Effector memory CD8-positive, alpha-beta T cell (primary cell): ENCODE measurements around the gene DDX42.
A peak's percentile ranks its signal among the peaks of the same experiment; 100 is the strongest.
"Not testable (repeated sequence)": the region's sequence is repeated elsewhere in the genome, so short reads cannot be mapped to it uniquely, and the experiment has no call there.

ENCODE experiments used
- ATAC-seq: fragments of 150-1000 bp; cut with Tn5 transposase; replicated peaks from 2 replicates; pipeline ENCODE4 v1.10.0; 2021; ENCODE audit warnings: mild to moderate bottlenecking, moderate library complexity
- DNase-seq, 3 experiments: peaks; one replicate each; pipeline ENCODE4 v3.0.0; 2021
- H3K27ac Mint-ChIP-seq, 2 donors: one replicate each; pipeline ENCODE4 v1.8.0; 2022; ENCODE audit warnings: mild to moderate bottlenecking in 2 of 2, mixed read lengths in 2 of 2, moderate library complexity in 2 of 2
- H3K27me3 Mint-ChIP-seq, 2 donors: one replicate each; pipeline ENCODE4 v1.8.0; 2022; ENCODE audit warnings: mixed read lengths in 2 of 2
- H3K36me3 Mint-ChIP-seq: one replicate; pipeline ENCODE4 v1.8.0; 2022; ENCODE audit warnings: mild to moderate bottlenecking, moderate library complexity, mixed read lengths; ENCODE audit not compliant: insufficient read depth
- H3K4me1 Mint-ChIP-seq, 2 donors: one replicate each; pipeline ENCODE4 v1.8.0; 2022; ENCODE audit warnings: low read depth in 2 of 2, mixed read lengths in 2 of 2
- H3K4me3 Mint-ChIP-seq, 2 donors: one replicate each; pipeline ENCODE4 v1.8.0; 2022; ENCODE audit warnings: mild to moderate bottlenecking in 2 of 2, mixed read lengths in 2 of 2, moderate library complexity in 2 of 2
- H3K9me3 Mint-ChIP-seq, 2 donors: one replicate each; pipeline ENCODE4 v1.8.0; 2022; ENCODE audit warnings: mixed read lengths in 2 of 2

The DDX42 gene

GRCh38 chr17:63842540-63843386 lies 68.8 kb downstream of the DDX42 start, which contains the start of gene SMARCD2:
Gene SMARCD2, minus strand, starts transcription at chr17:63842685. Its CDS starts 11 bp downstream, at chr17:63842674.
- H3K27ac Mint-ChIP-seq = peak within 1 kb of the TSS; percentile 83 to 94
- DNase-seq = peak; percentile 97 to 98 (median 98)
- no peaks in the 10 kb centered on the region for H3K9me3 Mint-ChIP-seq
- peaks cover 30% of the 10 kb centered on the region for H3K36me3 Mint-ChIP-seq
- H3K27me3 Mint-ChIP-seq = no peaks in the 10 kb centered on the region
- peak within 1 kb of the TSS; percentile 93 to 95 for H3K4me3 Mint-ChIP-seq
- peak; percentile 86 for ATAC-seq
- H3K4me1 Mint-ChIP-seq = peaks cover 22 to 37% of the 10 kb centered on the region in 2 donors

GRCh38 chr17:63843387-63843888 lies 69.5 kb downstream of the DDX42 start:
- not testable (repeated sequence) for H3K27me3 Mint-ChIP-seq

GRCh38 chr17:63843910-63844677 lies 70.1 kb downstream of the DDX42 start:
- DNase-seq (no peak), ATAC-seq (no peak)
- no peaks in the 10 kb centered on the region for H3K9me3 Mint-ChIP-seq
- peaks cover 33 to 39% of the 10 kb centered on the region in 2 donors for H3K4me1 Mint-ChIP-seq
- H3K36me3 Mint-ChIP-seq = peaks cover 27% of the 10 kb centered on the region
- no peaks in the 10 kb centered on the region for H3K27me3 Mint-ChIP-seq
- peak overlapping the region; percentile 83 to 94 for H3K27ac Mint-ChIP-seq
- H3K4me3 Mint-ChIP-seq = peak overlapping the region; percentile 93 to 95

More at GRCh38 chr17:63843387-63843888, 69.5 kb downstream of the DDX42 start:
- H3K9me3 Mint-ChIP-seq, DNase-seq: not testable (repeated sequence)
- peak; percentile 18 for ATAC-seq
- Mint-ChIP-seq H3K27ac (peak overlapping the region; percentile 83 to 94), H3K4me3 (peak overlapping the region; percentile 93 to 95), H3K36me3 (peaks cover 27% of the 10 kb centered on the region), H3K4me1 (peaks cover 28 to 38% of the 10 kb centered on the region in 2 donors)

GRCh38 chr17:63845509-63845908 lies 71.5 kb downstream of the DDX42 start:
- Mint-ChIP-seq H3K4me3 (no peak overlapping the region), H3K4me1 (peaks cover 31 to 35% of the 10 kb centered on the region in 2 donors), H3K36me3 (peaks cover 25% of the 10 kb centered on the region), H3K9me3 (no peaks in the 10 kb centered on the region), H3K27ac (no peak overlapping the region), H3K27me3 (no peaks in the 10 kb centered on the region)
- no peak for DNase-seq
- no peak for ATAC-seq

GRCh38 chr17:63847525-63848249 lies 73.7 kb downstream of the DDX42 start:
- Mint-ChIP-seq H3K27me3 (no peaks in the 10 kb centered on the region), H3K4me3 (peak overlapping the region; percentile 60 to 83), H3K9me3 (no peaks in the 10 kb centered on the region), H3K4me1 (peaks cover 14 to 20% of the 10 kb centered on the region in 2 donors), H3K36me3 (peaks cover 11% of the 10 kb centered on the region), H3K27ac (peak overlapping the region in 1 of 2 donors; percentile 74)
- ATAC-seq (no peak), DNase-seq (no peak)

- Mint-ChIP-seq H3K4me1 (peaks cover 14 to 16% of the 10 kb centered on the region in 2 donors), H3K9me3 (no peaks in the 10 kb centered on the region), H3K27me3 (no peaks in the 10 kb centered on the region), H3K36me3 (no peaks in the 10 kb centered on the region), H3K27ac (peak overlapping the region; percentile 91 to 96), H3K4me3 (peak overlapping the region; percentile 60 to 83)
- peak; percentile 95 for ATAC-seq
- DNase-seq = peak; percentile 94 to 96 (median 94)
Observed at GRCh38 chr17:63848834-63849689, 75.1 kb downstream of the DDX42 start.

- H3K9me3 Mint-ChIP-seq = no peaks in the 10 kb centered on the region
Observed at GRCh38 chr17:63850401-63850800, 76.4 kb downstream of the DDX42 start.

GRCh38 chr17:63853260-63853659 lies 79.3 kb downstream of the DDX42 start:
- Mint-ChIP-seq H3K27ac (no peak overlapping the region), H3K4me3 (no peak overlapping the region), H3K4me1 (peaks cover 8% of the 10 kb centered on the region in 2 donors), H3K9me3 (no peaks in the 10 kb centered on the region), H3K36me3 (no peaks in the 10 kb centered on the region), H3K27me3 (no peaks in the 10 kb centered on the region)
- ATAC-seq (no peak), DNase-seq (no peak)

More at GRCh38 chr17:63850401-63850800, 76.4 kb downstream of the DDX42 start:
- DNase-seq (no peak), ATAC-seq (no peak)
- no peaks in the 10 kb centered on the region for H3K27me3 Mint-ChIP-seq
- H3K36me3 Mint-ChIP-seq = no peaks in the 10 kb centered on the region
- H3K4me1 Mint-ChIP-seq = peaks cover 14 to 15% of the 10 kb centered on the region in 2 donors
- no peak overlapping the region for H3K4me3 Mint-ChIP-seq
- H3K27ac Mint-ChIP-seq = no peak overlapping the region

GRCh38 chr17:63854709-63855108 lies 80.7 kb downstream of the DDX42 start:
- no peak overlapping the region for H3K27ac Mint-ChIP-seq
- no peak for ATAC-seq
- H3K27me3 Mint-ChIP-seq = peaks cover 0 to 6% of the 10 kb centered on the region in 2 donors
- no peak for DNase-seq
- no peak overlapping the region for H3K4me3 Mint-ChIP-seq
- no peaks in the 10 kb centered on the region for H3K9me3 Mint-ChIP-seq
- no peaks in the 10 kb centered on the region for H3K36me3 Mint-ChIP-seq
- no peaks in the 10 kb centered on the region for H3K4me1 Mint-ChIP-seq

GRCh38 chr17:63855185-63855584 lies 81.2 kb downstream of the DDX42 start:
- Mint-ChIP-seq H3K4me1 (no peaks in the 10 kb centered on the region), H3K27me3 (peaks cover 0 to 11% of the 10 kb centered on the region in 2 donors), H3K9me3 (no peaks in the 10 kb centered on the region), H3K27ac (no peak overlapping the region), H3K4me3 (no peak overlapping the region), H3K36me3 (no peaks in the 10 kb centered on the region)
- DNase-seq (no peak), ATAC-seq (no peak)

GRCh38 chr17:63856425-63856824 lies 82.5 kb downstream of the DDX42 start:
- not testable (repeated sequence) for H3K9me3 Mint-ChIP-seq, H3K4me1 Mint-ChIP-seq, H3K36me3 Mint-ChIP-seq, ATAC-seq, H3K27ac Mint-ChIP-seq, DNase-seq, H3K4me3 Mint-ChIP-seq
- peaks cover 6 to 19% of the 10 kb centered on the region in 2 donors for H3K27me3 Mint-ChIP-seq

GRCh38 chr17:63859257-63859656 lies 85.3 kb downstream of the DDX42 start:
- no peaks in the 10 kb centered on the region for H3K9me3 Mint-ChIP-seq
- no peak for ATAC-seq
- no peak for DNase-seq
- no peaks in the 10 kb centered on the region for H3K4me1 Mint-ChIP-seq
- H3K27ac Mint-ChIP-seq = no peak overlapping the region
- no peaks in the 10 kb centered on the region for H3K36me3 Mint-ChIP-seq
- no peak overlapping the region for H3K4me3 Mint-ChIP-seq
- peaks cover 6 to 19% of the 10 kb centered on the region in 2 donors for H3K27me3 Mint-ChIP-seq
